Mesenchymal stem cell (in vitro differentiated cells and primary cell): ENCODE measurements around the gene EPG5.

Experiments
- DNase-seq: peaks from one replicate; pipeline ENCODE4 v3.0.0-alpha.2; 2013
- H2AFZ ChIP-seq: one replicate; pipeline ENCODE4 v1.6.1; 2013; ENCODE audit warnings: low read depth, mild to moderate bottlenecking, control low read depth, inconsistent platforms, low read length, moderate library complexity
- H2AK5ac ChIP-seq: 2 replicates; pipeline ENCODE4 v1.6.1; 2013; ENCODE audit warnings: low read length, moderate library complexity, mild to moderate bottlenecking, inconsistent platforms; ENCODE audit not compliant: severe bottlenecking
- H2BK120ac ChIP-seq: one replicate; pipeline ENCODE4 v1.6.1; 2013; ENCODE audit warnings: low read depth, mild to moderate bottlenecking, inconsistent platforms, low read length, moderate library complexity
- H2BK12ac ChIP-seq, 2 experiments: one replicate each; pipeline ENCODE4 v1.6.1; 2013; ENCODE audit warnings: inconsistent platforms in 2 of 2, low read length in 2 of 2, mild to moderate bottlenecking in 2 of 2, moderate library complexity in 2 of 2, control low read depth in 1 of 2
- H2BK15ac ChIP-seq: one replicate; pipeline ENCODE4 v1.6.1; 2013; ENCODE audit warnings: mild to moderate bottlenecking, low read depth, inconsistent platforms; ENCODE audit not compliant: poor library complexity, severe bottlenecking
- H2BK5ac ChIP-seq: 2 replicates; pipeline ENCODE4 v1.6.1; 2013; ENCODE audit warnings: low read depth, mild to moderate bottlenecking, low read length, control low read depth, inconsistent platforms; ENCODE audit not compliant: poor library complexity, severe bottlenecking
- H3K14ac ChIP-seq, 2 experiments: one replicate each; pipeline ENCODE4 v1.6.1; 2013; ENCODE audit warnings: inconsistent platforms in 2 of 2, low read length in 2 of 2, control low read depth in 1 of 2, mild to moderate bottlenecking in 1 of 2, moderate library complexity in 1 of 2
- H3K18ac ChIP-seq, 2 experiments: one replicate each; pipeline ENCODE4 v1.6.1; 2013; ENCODE audit warnings: inconsistent platforms in 2 of 2, low read length in 2 of 2, control low read depth in 1 of 2, low read depth in 1 of 2, mild to moderate bottlenecking in 1 of 2
- H3K23ac ChIP-seq, 2 experiments: one replicate each; pipeline ENCODE4 v1.6.1; 2013; ENCODE audit warnings: inconsistent platforms in 2 of 2, low read length in 2 of 2, mild to moderate bottlenecking in 2 of 2, moderate library complexity in 2 of 2, control low read depth in 1 of 2
- H3K27ac ChIP-seq: 2 replicates; pipeline ENCODE4 v1.5.1; 2013; ENCODE audit warnings: mild to moderate bottlenecking, moderate library complexity, low read length, control low read depth, inconsistent platforms; ENCODE audit not compliant: poor library complexity, severe bottlenecking
- H3K27me3 ChIP-seq, 2 experiments: 2 replicates each; pipeline versions ENCODE4 v1.6.1 to v1.7.0; 2013; ENCODE audit warnings: low read length in 2 of 2, mild to moderate bottlenecking in 2 of 2, moderate library complexity in 2 of 2, control low read depth in 1 of 2, inconsistent platforms in 1 of 2; ENCODE audit not compliant: control insufficient read depth in 1 of 2, insufficient read depth in 1 of 2
- H3K36me3 ChIP-seq, 2 experiments: 2 replicates each; pipeline versions ENCODE4 v1.6.1 to v1.7.0; 2013; ENCODE audit warnings: low read length in 2 of 2, control low read depth in 1 of 2, inconsistent platforms in 1 of 2, low read depth in 1 of 2, mild to moderate bottlenecking in 1 of 2; ENCODE audit not compliant: insufficient read depth in 2 of 2, control insufficient read depth in 1 of 2
- H3K4ac ChIP-seq, 2 experiments: one replicate each; pipeline ENCODE4 v1.6.1; 2013; ENCODE audit warnings: inconsistent platforms in 2 of 2, low read length in 2 of 2, mild to moderate bottlenecking in 2 of 2, moderate library complexity in 2 of 2, control low read depth in 1 of 2, low read depth in 1 of 2
- H3K4me1 ChIP-seq: 2 replicates; pipeline ENCODE4 v1.6.1; 2013; ENCODE audit warnings: low read depth, low read length, control low read depth; ENCODE audit not compliant: control insufficient read depth, insufficient read depth
- H3K4me2 ChIP-seq: 2 replicates; pipeline ENCODE4 v1.6.1; 2013; ENCODE audit warnings: low read length, mild to moderate bottlenecking, inconsistent platforms; ENCODE audit not compliant: poor library complexity, severe bottlenecking
- H3K4me3 ChIP-seq, 2 experiments: 2 replicates each; pipeline versions ENCODE4 v1.5.1 to v1.7.0; 2013; ENCODE audit warnings: low read length in 2 of 2, mild to moderate bottlenecking in 2 of 2, control low read depth in 1 of 2, low read depth in 1 of 2; ENCODE audit not compliant: insufficient read depth in 1 of 2
- H3K79me1 ChIP-seq: replicated peaks from 2 replicates; pipeline ENCODE4 v1.6.1; 2013; ENCODE audit warnings: mild to moderate bottlenecking, control low read depth, low read length, inconsistent platforms; ENCODE audit not compliant: poor library complexity, severe bottlenecking
- H3K9ac ChIP-seq: 2 replicates; pipeline ENCODE4 v1.7.0; 2013; ENCODE audit warnings: mild to moderate bottlenecking, low read length, moderate library complexity
- H3K9me3 ChIP-seq: 2 replicates; pipeline ENCODE4 v1.7.0; 2013; ENCODE audit warnings: mild to moderate bottlenecking, low read length; ENCODE audit not compliant: control insufficient read depth
- H4K8ac ChIP-seq: one replicate; pipeline ENCODE4 v1.6.1; 2013; ENCODE audit warnings: inconsistent platforms, mild to moderate bottlenecking, low read length, moderate library complexity
- H4K91ac ChIP-seq: one replicate; pipeline ENCODE4 v1.6.1; 2013; ENCODE audit warnings: mild to moderate bottlenecking, low read length, inconsistent platforms
- WGBS: methylation state at CpG from one replicate; pipeline ENCODE4 v1.1.7; 2013; ENCODE audit warnings: mixed read lengths; 5-methylcytosine and 5-hydroxymethylcytosine counted together

The EPG5 gene

GRCh38 chr18:45930963-45931362 lies 36.2 kb downstream of the EPG5 start:
- Histone ChIP-seq H2AK5ac (no peak overlapping the region), H4K91ac (no peak overlapping the region), H2BK5ac (no peak overlapping the region)

GRCh38 chr18:45926691-45927090 lies 40.4 kb downstream of the EPG5 start:
- DNase-seq, result no peak
- no peak overlapping the region for H2BK12ac ChIP-seq
- no peak overlapping the region for H3K27ac ChIP-seq
- H3K4me1 ChIP-seq, result no peaks in the 10 kb centered on the region
- H3K4ac ChIP-seq, result no peak overlapping the region
- no peaks in the 10 kb centered on the region for H3K9me3 ChIP-seq
- no peaks in the 10 kb centered on the region for H3K27me3 ChIP-seq
- H3K18ac ChIP-seq, result no peak overlapping the region
- H3K23ac ChIP-seq, result no peak overlapping the region
- peaks cover 28 to 92% of the 10 kb centered on the region in 2 experiments for H3K36me3 ChIP-seq
- 91% methylated on average over 3 of the region's 3 CpGs for WGBS
- H3K9ac ChIP-seq, result no peak overlapping the region
- H4K91ac ChIP-seq, result no peak overlapping the region
- H2AFZ ChIP-seq, result no peak overlapping the region
- no peak overlapping the region for H2AK5ac ChIP-seq
- no peak overlapping the region for H2BK120ac ChIP-seq
- no peak overlapping the region for H4K8ac ChIP-seq
- no peak overlapping the region for H2BK15ac ChIP-seq
- peaks cover 11% of the 10 kb centered on the region for H3K79me1 ChIP-seq
- no peak overlapping the region for H3K4me2 ChIP-seq
- H3K14ac ChIP-seq, result no peak overlapping the region
- H3K4me3 ChIP-seq, result no peak overlapping the region
- H2BK5ac ChIP-seq, result no peak overlapping the region

More at GRCh38 chr18:45930963-45931362, 36.2 kb downstream of the EPG5 start:
- Histone ChIP-seq H3K9ac (no peak overlapping the region), H3K14ac (no peak overlapping the region), H3K9me3 (no peaks in the 10 kb centered on the region), H3K36me3 (peaks cover 32 to 90% of the 10 kb centered on the region in 2 experiments), H3K4ac (no peak overlapping the region), H4K8ac (no peak overlapping the region), H3K27ac (no peak overlapping the region), H3K79me1 (peaks cover 17% of the 10 kb centered on the region), H2AFZ (no peak overlapping the region), H3K18ac (no peak overlapping the region), H2BK120ac (no peak overlapping the region), H2BK15ac (no peak overlapping the region), H3K27me3 (no peaks in the 10 kb centered on the region), H3K23ac (no peak overlapping the region), H3K4me1 (peaks cover 6% of the 10 kb centered on the region), H3K4me3 (no peak overlapping the region), H3K4me2 (no peak overlapping the region), H2BK12ac (no peak overlapping the region)
- WGBS, result 95% methylated on average over 1 of the region's 2 CpGs
- DNase-seq, result no peak

- Histone ChIP-seq H4K8ac (no peak overlapping the region), H3K9me3 (no peaks in the 10 kb centered on the region), H3K27ac (no peak overlapping the region), H3K14ac (no peak overlapping the region), H3K27me3 (no peaks in the 10 kb centered on the region), H3K9ac (no peak overlapping the region), H2AFZ (no peak overlapping the region), H3K4me3 (no peak overlapping the region), H3K36me3 (peaks cover 28 to 94% of the 10 kb centered on the region in 2 experiments), H2BK120ac (no peak overlapping the region), H3K18ac (no peak overlapping the region), H2BK5ac (no peak overlapping the region), H3K4ac (no peak overlapping the region), H3K4me1 (no peaks in the 10 kb centered on the region), H4K91ac (no peak overlapping the region), H3K79me1 (peaks cover 11% of the 10 kb centered on the region), H2BK15ac (no peak overlapping the region), H3K23ac (no peak overlapping the region), H2AK5ac (no peak overlapping the region), H2BK12ac (no peak overlapping the region), H3K4me2 (no peak overlapping the region)
- DNase-seq, result no peak
- WGBS, result no CpG with 5 or more reads among the region's 3 CpGs
Measured at GRCh38 chr18:45926085-45926484, 41.0 kb downstream of the EPG5 start.

- no peak for DNase-seq
- Histone ChIP-seq H3K27me3 (no peaks in the 10 kb centered on the region), H3K18ac (no peak overlapping the region), H2BK15ac (no peak overlapping the region), H3K9me3 (no peaks in the 10 kb centered on the region), H2BK120ac (no peak overlapping the region), H2AFZ (no peak overlapping the region), H3K14ac (no peak overlapping the region), H3K9ac (no peak overlapping the region), H2BK12ac (no peak overlapping the region), H4K8ac (no peak overlapping the region), H3K27ac (no peak overlapping the region), H3K36me3 (peaks cover 32 to 89% of the 10 kb centered on the region in 2 experiments), H2AK5ac (no peak overlapping the region), H3K4me1 (no peaks in the 10 kb centered on the region), H3K4me3 (no peak overlapping the region), H2BK5ac (no peak overlapping the region), H3K79me1 (peaks cover 11% of the 10 kb centered on the region), H3K4ac (no peak overlapping the region), H4K91ac (no peak overlapping the region), H3K4me2 (no peak overlapping the region), H3K23ac (no peak overlapping the region)
- 100% methylated on average over 1 of the region's 1 CpG for WGBS
Measured at GRCh38 chr18:45923138-45923537, 44.0 kb downstream of the EPG5 start.
